ENCODE data around the gene PRPF38A. TPM values are rescaled to one million over a fixed set of nuclear protein-coding genes. Genes with fewer than 3 reads are reported as not detected.

Gene PRPF38A
- total and polyA plus RNA-seq, 4 donors: 5.9 to 10.3 (median 8.6) TPM

DNA sequence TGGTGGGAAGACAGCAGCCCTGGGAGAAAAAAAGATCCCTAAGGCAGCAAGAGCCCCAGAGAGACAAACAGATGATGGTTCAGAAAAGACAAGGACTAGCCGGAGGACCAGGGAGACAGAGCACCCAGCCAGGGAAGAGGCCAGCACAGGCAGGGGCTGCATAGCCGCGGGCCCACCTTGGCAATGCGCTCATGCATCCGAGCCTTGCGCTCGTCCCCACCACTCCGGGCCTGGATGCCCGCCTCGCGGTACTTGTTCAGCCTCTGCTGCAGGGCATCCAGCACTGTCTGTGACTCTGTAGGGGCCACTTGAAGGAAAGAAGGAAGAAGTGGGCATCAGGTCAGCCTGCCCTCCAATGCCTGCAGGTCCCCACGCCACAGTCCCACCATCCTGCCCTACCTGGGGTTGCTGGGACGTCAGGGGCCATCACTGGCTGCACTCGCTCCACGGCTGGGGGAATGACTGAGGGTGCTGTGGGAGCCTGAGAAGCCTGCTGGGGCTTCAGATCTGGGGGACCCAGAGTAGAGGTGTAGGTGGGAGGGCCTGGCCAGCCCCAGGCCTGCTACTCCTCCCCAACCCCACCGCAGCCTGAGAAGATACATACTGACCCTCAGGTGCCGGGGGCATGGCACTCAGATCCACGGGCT, 45.4 kb upstream of the PRPF38A start:
- no peak overlapping the region for H3K27ac ChIP-seq (ENCODE audit: low read depth in 1 of 2, low read length in 2 of 2)
- TF ChIP-seq FOXA2 (IDR thresholded peaks at IDR 0.05) (no peak), NR2F2 (IDR thresholded peaks at IDR 0.05) (no peak), YY1 (IDR thresholded peaks at IDR 0.05) (no peak), EGR1 (IDR thresholded peaks at IDR 0.05; ENCODE audit: low read depth in 2 of 2) (no peak), TAF1 (conservative IDR thresholded peaks at IDR 0.05) (no peak), FOXA1 (IDR thresholded peaks at IDR 0.05) (no peak), HNF4G (IDR thresholded peaks at IDR 0.05) (no peak), SP1 (IDR thresholded peaks at IDR 0.05) (no peak), RXRA (IDR thresholded peaks at IDR 0.05) (no peak), JUND (IDR thresholded peaks at IDR 0.05) (no peak)
- TF ChIP-seq, protein P1, sequence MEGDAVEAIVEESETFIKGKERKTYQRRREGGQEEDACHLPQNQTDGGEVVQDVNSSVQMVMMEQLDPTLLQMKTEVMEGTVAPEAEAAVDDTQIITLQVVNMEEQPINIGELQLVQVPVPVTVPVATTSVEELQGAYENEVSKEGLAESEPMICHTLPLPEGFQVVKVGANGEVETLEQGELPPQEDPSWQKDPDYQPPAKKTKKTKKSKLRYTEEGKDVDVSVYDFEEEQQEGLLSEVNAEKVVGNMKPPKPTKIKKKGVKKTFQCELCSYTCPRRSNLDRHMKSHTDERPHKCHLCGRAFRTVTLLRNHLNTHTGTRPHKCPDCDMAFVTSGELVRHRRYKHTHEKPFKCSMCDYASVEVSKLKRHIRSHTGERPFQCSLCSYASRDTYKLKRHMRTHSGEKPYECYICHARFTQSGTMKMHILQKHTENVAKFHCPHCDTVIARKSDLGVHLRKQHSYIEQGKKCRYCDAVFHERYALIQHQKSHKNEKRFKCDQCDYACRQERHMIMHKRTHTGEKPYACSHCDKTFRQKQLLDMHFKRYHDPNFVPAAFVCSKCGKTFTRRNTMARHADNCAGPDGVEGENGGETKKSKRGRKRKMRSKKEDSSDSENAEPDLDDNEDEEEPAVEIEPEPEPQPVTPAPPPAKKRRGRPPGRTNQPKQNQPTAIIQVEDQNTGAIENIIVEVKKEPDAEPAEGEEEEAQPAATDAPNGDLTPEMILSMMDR (IDR thresholded peaks at IDR 0.05; ENCODE audit: low read depth, low read length, missing input control): no peak
- TF ChIP-seq, protein P2, sequence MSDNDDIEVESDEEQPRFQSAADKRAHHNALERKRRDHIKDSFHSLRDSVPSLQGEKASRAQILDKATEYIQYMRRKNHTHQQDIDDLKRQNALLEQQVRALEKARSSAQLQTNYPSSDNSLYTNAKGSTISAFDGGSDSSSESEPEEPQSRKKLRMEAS (IDR thresholded peaks at IDR 0.05): no peak
- TF ChIP-seq, protein P3, sequence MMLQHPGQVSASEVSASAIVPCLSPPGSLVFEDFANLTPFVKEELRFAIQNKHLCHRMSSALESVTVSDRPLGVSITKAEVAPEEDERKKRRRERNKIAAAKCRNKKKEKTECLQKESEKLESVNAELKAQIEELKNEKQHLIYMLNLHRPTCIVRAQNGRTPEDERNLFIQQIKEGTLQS (IDR thresholded peaks at IDR 0.05): no peak
- no peak overlapping the region for H3K4me3 ChIP-seq (ENCODE audit: low read depth in 1 of 3, low read length in 3 of 3)
- H3K9ac ChIP-seq (ENCODE audit: low read depth in 1 of 2, low read length in 2 of 2): no peak overlapping the region
- 97% methylated on average over 18 of the region's 18 CpGs for WGBS
- no peaks in the 10 kb centered on the region for H3K27me3 ChIP-seq (ENCODE audit: control insufficient read depth in 4 of 4, insufficient read depth in 4 of 4, low read length in 3 of 4)
- peaks cover 0 to 2% (median 0%) of the 10 kb centered on the region in 4 donors for H3K4me1 ChIP-seq (ENCODE audit: control insufficient read depth in 4 of 4, insufficient read depth in 4 of 4, low read length in 3 of 4)
- no peak for DNase-seq (ENCODE audit: low spot score)
- H3K36me3 ChIP-seq (ENCODE audit: control insufficient read depth in 4 of 4, insufficient read depth in 3 of 4, low read depth in 1 of 4, low read length in 3 of 4): peaks cover 29 to 86% (median 75%) of the 10 kb centered on the region in 4 donors
- H3K9me3 ChIP-seq (ENCODE audit: control insufficient read depth in 4 of 4, low read length in 3 of 4): no peaks in the 10 kb centered on the region

DNA sequence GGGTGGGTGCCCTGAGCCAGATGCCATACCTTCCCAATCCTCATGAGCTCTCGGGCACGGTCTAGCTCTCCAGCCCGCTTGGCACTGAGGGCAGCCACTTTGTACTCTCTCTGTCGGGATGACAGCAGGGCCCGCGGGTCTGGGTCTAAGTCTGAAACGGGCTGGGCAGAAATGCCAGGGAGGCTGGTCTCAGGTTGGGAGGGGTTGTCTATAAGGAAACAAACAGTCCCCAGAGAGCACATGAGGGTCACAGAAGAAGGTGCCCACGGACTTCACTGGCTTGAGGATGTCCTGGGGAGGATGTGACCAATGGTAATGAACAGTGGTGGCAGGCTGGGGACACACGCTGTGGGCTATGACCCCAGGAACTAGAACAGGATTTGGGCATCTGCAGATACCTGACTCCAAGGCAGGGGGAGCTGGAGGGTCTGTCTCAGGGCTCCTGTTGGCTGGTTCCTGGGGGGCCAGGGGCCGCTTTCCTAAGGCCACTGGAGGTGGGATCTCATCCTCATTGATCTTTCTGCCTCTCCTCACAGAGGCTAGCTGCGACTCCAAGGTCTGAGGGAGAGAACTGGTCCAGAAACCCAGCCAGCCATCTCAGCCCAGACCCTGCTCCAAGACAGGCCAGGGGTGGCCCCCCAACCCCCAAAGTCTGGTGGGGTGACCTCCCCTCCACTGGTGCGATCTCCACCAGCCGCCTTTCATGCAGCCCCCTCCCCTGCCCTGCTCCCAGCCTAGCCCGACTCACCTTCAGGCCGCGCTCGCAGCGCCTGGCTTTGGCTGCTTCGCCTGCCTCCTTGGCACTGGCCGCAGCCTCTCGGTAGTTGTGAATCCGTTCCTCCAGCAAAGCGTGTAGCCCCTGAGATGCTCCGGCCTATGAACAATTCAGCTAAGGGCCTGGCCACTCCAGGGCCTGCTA, 44.5 kb upstream of the PRPF38A start:
- WGBS: 97% methylated on average over 24 of the region's 24 CpGs
- DNase-seq (ENCODE audit: low spot score): no peak
- H3K4me3 ChIP-seq (ENCODE audit: low read depth in 1 of 3, low read length in 3 of 3): no peak overlapping the region
- H3K9ac ChIP-seq (ENCODE audit: low read depth in 1 of 2, low read length in 2 of 2): no peak overlapping the region
- H3K36me3 ChIP-seq (ENCODE audit: control insufficient read depth in 4 of 4, insufficient read depth in 3 of 4, low read depth in 1 of 4, low read length in 3 of 4): peaks cover 29 to 76% (median 66%) of the 10 kb centered on the region in 4 donors
- H3K27me3 ChIP-seq (ENCODE audit: control insufficient read depth in 4 of 4, insufficient read depth in 4 of 4, low read length in 3 of 4): no peaks in the 10 kb centered on the region
- H3K9me3 ChIP-seq (ENCODE audit: control insufficient read depth in 4 of 4, low read length in 3 of 4): no peaks in the 10 kb centered on the region
- peaks cover 4 to 11% (median 8%) of the 10 kb centered on the region in 4 donors for H3K4me1 ChIP-seq (ENCODE audit: control insufficient read depth in 4 of 4, insufficient read depth in 4 of 4, low read length in 3 of 4)
- H3K27ac ChIP-seq (ENCODE audit: low read depth in 1 of 2, low read length in 2 of 2): no peak overlapping the region
- TF ChIP-seq, protein P1 (IDR thresholded peaks at IDR 0.05; ENCODE audit: low read depth, low read length, missing input control): no peak
- TF ChIP-seq SP1 (IDR thresholded peaks at IDR 0.05) (no peak), GABPA (IDR thresholded peaks at IDR 0.05 in 1 of 2, conservative IDR thresholded peaks at IDR 0.05 in 1 of 2) (no peak), TAF1 (conservative IDR thresholded peaks at IDR 0.05) (no peak), EGR1 (IDR thresholded peaks at IDR 0.05; ENCODE audit: low read depth in 2 of 2) (no peak), FOXA1 (IDR thresholded peaks at IDR 0.05) (no peak), HNF4G (IDR thresholded peaks at IDR 0.05) (no peak), JUND (IDR thresholded peaks at IDR 0.05) (no peak), RAD21 (IDR thresholded peaks at IDR 0.05) (no peak), RXRA (IDR thresholded peaks at IDR 0.05) (no peak), YY1 (IDR thresholded peaks at IDR 0.05) (no peak), HNF4A (conservative IDR thresholded peaks at IDR 0.05) (no peak)
- TF ChIP-seq, protein P4, sequence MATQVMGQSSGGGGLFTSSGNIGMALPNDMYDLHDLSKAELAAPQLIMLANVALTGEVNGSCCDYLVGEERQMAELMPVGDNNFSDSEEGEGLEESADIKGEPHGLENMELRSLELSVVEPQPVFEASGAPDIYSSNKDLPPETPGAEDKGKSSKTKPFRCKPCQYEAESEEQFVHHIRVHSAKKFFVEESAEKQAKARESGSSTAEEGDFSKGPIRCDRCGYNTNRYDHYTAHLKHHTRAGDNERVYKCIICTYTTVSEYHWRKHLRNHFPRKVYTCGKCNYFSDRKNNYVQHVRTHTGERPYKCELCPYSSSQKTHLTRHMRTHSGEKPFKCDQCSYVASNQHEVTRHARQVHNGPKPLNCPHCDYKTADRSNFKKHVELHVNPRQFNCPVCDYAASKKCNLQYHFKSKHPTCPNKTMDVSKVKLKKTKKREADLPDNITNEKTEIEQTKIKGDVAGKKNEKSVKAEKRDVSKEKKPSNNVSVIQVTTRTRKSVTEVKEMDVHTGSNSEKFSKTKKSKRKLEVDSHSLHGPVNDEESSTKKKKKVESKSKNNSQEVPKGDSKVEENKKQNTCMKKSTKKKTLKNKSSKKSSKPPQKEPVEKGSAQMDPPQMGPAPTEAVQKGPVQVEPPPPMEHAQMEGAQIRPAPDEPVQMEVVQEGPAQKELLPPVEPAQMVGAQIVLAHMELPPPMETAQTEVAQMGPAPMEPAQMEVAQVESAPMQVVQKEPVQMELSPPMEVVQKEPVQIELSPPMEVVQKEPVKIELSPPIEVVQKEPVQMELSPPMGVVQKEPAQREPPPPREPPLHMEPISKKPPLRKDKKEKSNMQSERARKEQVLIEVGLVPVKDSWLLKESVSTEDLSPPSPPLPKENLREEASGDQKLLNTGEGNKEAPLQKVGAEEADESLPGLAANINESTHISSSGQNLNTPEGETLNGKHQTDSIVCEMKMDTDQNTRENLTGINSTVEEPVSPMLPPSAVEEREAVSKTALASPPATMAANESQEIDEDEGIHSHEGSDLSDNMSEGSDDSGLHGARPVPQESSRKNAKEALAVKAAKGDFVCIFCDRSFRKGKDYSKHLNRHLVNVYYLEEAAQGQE (IDR thresholded peaks at IDR 0.05): no peak
- TF ChIP-seq, protein P5, sequence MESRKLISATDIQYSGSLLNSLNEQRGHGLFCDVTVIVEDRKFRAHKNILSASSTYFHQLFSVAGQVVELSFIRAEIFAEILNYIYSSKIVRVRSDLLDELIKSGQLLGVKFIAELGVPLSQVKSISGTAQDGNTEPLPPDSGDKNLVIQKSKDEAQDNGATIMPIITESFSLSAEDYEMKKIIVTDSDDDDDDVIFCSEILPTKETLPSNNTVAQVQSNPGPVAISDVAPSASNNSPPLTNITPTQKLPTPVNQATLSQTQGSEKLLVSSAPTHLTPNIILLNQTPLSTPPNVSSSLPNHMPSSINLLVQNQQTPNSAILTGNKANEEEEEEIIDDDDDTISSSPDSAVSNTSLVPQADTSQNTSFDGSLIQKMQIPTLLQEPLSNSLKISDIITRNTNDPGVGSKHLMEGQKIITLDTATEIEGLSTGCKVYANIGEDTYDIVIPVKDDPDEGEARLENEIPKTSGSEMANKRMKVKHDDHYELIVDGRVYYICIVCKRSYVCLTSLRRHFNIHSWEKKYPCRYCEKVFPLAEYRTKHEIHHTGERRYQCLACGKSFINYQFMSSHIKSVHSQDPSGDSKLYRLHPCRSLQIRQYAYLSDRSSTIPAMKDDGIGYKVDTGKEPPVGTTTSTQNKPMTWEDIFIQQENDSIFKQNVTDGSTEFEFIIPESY (IDR thresholded peaks at IDR 0.05): no peak
- TF ChIP-seq, protein P3 (IDR thresholded peaks at IDR 0.05): no peak
- TF ChIP-seq, protein P2 (IDR thresholded peaks at IDR 0.05): no peak
